ENCODE results near the gene WSCD2.

DNA sequence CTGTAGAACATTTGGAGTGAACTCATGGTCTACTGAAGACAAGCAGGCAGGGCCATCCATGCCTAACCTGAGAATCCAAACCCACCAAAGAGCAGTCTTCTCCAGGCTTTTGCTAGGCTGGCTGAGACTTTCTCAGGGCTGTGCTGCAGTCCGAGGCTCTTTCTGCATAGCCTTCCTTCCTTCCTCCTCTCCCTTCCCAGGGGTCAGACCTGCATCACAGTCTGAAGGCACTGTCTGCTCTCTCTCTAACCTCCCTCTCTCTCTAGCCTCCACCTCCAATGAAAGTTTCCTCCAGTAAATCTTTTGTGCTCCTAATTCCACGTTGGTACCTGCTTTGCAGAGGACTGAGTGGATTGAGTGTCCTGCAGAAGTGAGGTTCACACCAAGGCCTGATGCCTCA lies 6.4 kb upstream of the WSCD2 start:
- no peak for TF ChIP-seq ZNF274 (IDR thresholded peaks at IDR 0.05; ENCODE audit: low read depth, low read length)
- TF ChIP-seq YY1 (IDR thresholded peaks at IDR 0.05; ENCODE audit: insufficient read depth, insufficient read length), result no peak

All from NT2/D1 (cell line).